Heart right ventricle (tissue), 16 donors: Measurements from ENCODE around the gene AGGF1. TPM values are rescaled to one million over a fixed set of nuclear protein-coding genes. Genes with fewer than 3 reads are reported as not detected.

Source experiments
- ATAC-seq, 8 donors: fragments of 200-7000 bp; cut with Tn5 transposase; one replicate each; pipeline ENCODE4 v1.9.1; 2020; ENCODE audit warnings: mild to moderate bottlenecking in 8 of 8, moderate library complexity in 8 of 8, moderate number of reproducible peaks in 1 of 8
- DNase-seq, 2 donors: peaks; one replicate each; pipeline ENCODE4 v3.0.0-alpha.2; 2020
- H3K27ac ChIP-seq, 10 donors: fragments of 200-600 bp; sonication (generic) in 2 of 10; one replicate each; pipeline versions ENCODE4 v1.5.0 to v1.8.0; 2020 to 2022; ENCODE audit warnings: mild to moderate bottlenecking in 3 of 10
- H3K27me3 ChIP-seq, 7 donors: fragments of 200-600 bp; one replicate each; pipeline ENCODE4 v1.8.0; 2021 to 2022; ENCODE audit warnings: mild to moderate bottlenecking in 2 of 7
- H3K36me3 ChIP-seq, 9 donors: fragments of 200-600 bp; sonication (generic) in 1 of 9; one replicate each; pipeline versions ENCODE4 v1.5.0 to v1.8.0; 2020 to 2022; ENCODE audit warnings: mild to moderate bottlenecking in 2 of 9
- H3K4me1 ChIP-seq, 9 donors: fragments of 200-600 bp; sonication (generic) in 1 of 9; one replicate each; pipeline versions ENCODE4 v1.5.0 to v1.8.0; 2020 to 2022; ENCODE audit warnings: mild to moderate bottlenecking in 4 of 9
- H3K4me3 ChIP-seq, 10 donors: fragments of 200-600 bp; sonication (generic) in 2 of 10; one replicate each; pipeline versions ENCODE4 v1.5.0 to v1.8.0; 2020 to 2022; ENCODE audit warnings: mild to moderate bottlenecking in 7 of 10, moderate library complexity in 2 of 10
- H3K9me3 ChIP-seq, 11 donors: fragments of 200-600 bp in 10 of 11; sonication (generic) in 2 of 11; one replicate each; pipeline versions ENCODE4 v1.5.0 to v1.8.0; 2013 to 2022; ENCODE audit warnings: mild to moderate bottlenecking in 2 of 11, control low read depth in 1 of 11, moderate library complexity in 1 of 11
- WGBS, 2 donors: extraction: QIAGEN DNeasy Blood & Tissue Kit; methylation state at CpG; one replicate each; pipeline ENCODE4 v1.1.7; 2013; ENCODE audit warnings: inconsistent platforms in 1 of 2; 5-methylcytosine and 5-hydroxymethylcytosine counted together
- intact Hi-C, 10 donors: fragments of 100-400 bp; cut with DNase I; formaldehyde crosslinking; loops; one replicate each; pipeline versions ENCODE4 v1.11.1 to v1.14.2; 2022
- polyA plus RNA-seq, 2 donors: library from polyadenylated mRNA; stranded (reverse); fragments of 200-250 nt; gene quantifications; one replicate each; pipeline ENCODE4 v1.2.3, GENCODE V29; 2013
- total RNA-seq, 10 donors: library from RNA; stranded (reverse); fragmentation: NEBNext Ultra II Directional in 3 of 10; extraction: Animal tissue kit (Norgen Biotek cat#: 25700) in 3 of 10; gene quantifications; one replicate each; pipeline versions ENCODE4 v1.2.1 to v1.2.4, GENCODE V29; 2021 to 2023
- TF ChIP-seq, protein P1 (sequence below), 9 donors: fragments of 200-600 bp; sonication (generic) in 2 of 9; IDR thresholded peaks; one replicate each; pipeline versions ENCODE4 v1.5.0 to v1.8.0; 2021 to 2022; ENCODE audit warnings: antibody characterized with exemption in 9 of 9, mild to moderate bottlenecking in 5 of 9, moderate library complexity in 1 of 9
- donor health status: Arrhythmogenic right ventricular cardiomyopathy.
- donor health status: ischemic (EF 13 %, LVEDD 7.1; RV severe dilation, severe dysfunction).
- donor health status: healthy with polysubstance abuse.
- donor health status: DM: no; HTN: yes; CAD: no.
- donor health status: DM: no; HTN: no; CAD: no.
- donor health status: ischemic (EF 25% LVEDD 6.9; RV normal size, moderate dysfunction).
- donor health status: ischemic (EF 25% LVEDD 5.7; RV mildly dilated, moderate dysfunction).
- donor health status: healthy.
- donor health status: DM: yes; HTN: yes; CAD: no.
- donor health status: Ischemic cardiomyopathy.
- donor health status: ischemic (EF 35%, LVEDD 5.7; RV mildly dilated, moderate dysfunction).
- donor health status: nonischemic (EF 11% LVEDD 7.7; RV severe dilation, severe dysfunction).
- donor health status: DM: yes; HTN: yes; CAD: no.
- donor health status: PGD.
- donor health status: ischemic (EF 29% LVEDD 5.4; RV normal size, mild dysfunction).
- donor health status: nonischemic (EF 23%, LVEDD 6.1; RV moderate dilation, normal function).

The AGGF1 gene
- total and polyA plus RNA-seq, 12 donors = 7.3 to 20.6 (median 15.7) TPM

DNA sequence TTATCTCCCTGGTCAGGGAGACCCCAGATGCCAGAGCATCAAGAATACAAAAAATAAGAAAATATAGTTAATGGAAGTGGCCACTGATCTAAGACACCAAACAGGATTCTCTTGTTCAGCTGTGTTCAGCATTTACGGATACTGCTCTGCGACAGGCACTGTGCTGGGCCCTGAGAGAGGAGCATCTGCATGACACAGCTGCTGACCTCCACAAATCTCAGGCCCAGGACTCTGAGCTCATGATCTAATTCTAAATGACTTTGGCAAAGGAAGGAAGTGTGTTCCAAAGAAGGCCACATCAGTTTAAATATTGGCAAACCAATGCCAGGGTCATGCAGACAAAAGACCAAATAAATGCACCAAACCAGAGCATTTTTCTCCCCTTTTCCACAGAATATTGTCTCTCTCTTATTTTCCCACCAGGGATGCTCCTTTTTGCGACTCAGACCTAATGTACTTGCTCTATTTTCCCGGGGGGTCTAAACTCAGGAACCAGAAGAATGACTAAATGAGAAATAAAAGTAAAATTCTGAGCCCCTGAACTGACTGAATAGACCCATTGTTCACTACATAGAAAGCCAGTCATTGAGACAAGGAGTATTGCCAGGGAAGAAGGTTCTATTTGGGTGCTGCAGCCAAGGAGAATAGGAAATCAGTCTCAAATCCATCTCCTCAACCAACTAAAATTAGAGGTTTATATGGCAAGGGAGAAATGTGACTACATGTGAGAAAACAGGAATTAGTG is 1.4 kb upstream of the AGGF1 start:
- Histone ChIP-seq H3K9me3 (peaks cover 0 to 16% (median 0%) of the 10 kb centered on the region in 11 donors), H3K27ac (no peak overlapping the region), H3K36me3 (peaks cover 0 to 1% (median 0%) of the 10 kb centered on the region in 9 donors), H3K4me3 (no peak overlapping the region), H3K27me3 (no peaks in the 10 kb centered on the region), H3K4me1 (peaks cover 0 to 31% (median 19%) of the 10 kb centered on the region in 9 donors)
- intact Hi-C loops = loop anchor here in 1 of 10 donors (10.0 kb wide), 1 partner anchor 154 kb away; no protein-coding TSS in a partner anchor
- no peak for DNase-seq
- WGBS, 2 donors = 96 to 100% methylated on average over 4 of the region's 4 CpGs
- no peak for ATAC-seq
- TF ChIP-seq, protein P1, sequence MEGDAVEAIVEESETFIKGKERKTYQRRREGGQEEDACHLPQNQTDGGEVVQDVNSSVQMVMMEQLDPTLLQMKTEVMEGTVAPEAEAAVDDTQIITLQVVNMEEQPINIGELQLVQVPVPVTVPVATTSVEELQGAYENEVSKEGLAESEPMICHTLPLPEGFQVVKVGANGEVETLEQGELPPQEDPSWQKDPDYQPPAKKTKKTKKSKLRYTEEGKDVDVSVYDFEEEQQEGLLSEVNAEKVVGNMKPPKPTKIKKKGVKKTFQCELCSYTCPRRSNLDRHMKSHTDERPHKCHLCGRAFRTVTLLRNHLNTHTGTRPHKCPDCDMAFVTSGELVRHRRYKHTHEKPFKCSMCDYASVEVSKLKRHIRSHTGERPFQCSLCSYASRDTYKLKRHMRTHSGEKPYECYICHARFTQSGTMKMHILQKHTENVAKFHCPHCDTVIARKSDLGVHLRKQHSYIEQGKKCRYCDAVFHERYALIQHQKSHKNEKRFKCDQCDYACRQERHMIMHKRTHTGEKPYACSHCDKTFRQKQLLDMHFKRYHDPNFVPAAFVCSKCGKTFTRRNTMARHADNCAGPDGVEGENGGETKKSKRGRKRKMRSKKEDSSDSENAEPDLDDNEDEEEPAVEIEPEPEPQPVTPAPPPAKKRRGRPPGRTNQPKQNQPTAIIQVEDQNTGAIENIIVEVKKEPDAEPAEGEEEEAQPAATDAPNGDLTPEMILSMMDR (IDR thresholded peaks at IDR 0.05) = no peak

DNA sequence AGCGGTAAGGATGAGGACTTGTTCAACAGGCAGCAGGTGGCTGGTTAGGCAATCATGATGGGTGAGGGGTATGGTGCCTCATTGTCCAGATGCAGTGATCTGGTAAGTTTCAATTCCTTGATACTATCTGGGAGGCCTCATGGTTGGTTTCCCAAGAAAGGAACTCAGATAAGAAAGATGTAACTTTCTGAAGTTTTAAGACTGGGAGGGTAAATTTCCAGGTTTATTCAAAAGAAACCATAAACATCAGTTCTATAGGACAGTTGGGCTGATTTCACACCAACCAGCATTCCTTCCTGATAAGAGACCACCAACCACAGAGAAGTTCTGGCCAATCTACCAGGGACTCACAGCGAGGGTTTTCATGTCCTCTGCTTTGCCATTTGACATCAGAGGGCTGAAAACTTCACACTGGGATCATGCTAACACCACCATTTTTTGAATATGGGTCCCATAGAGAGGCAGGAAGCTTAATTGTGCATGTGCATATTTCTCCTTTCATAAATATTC is 773 bp upstream of the AGGF1 start:
- Histone ChIP-seq H3K9me3 (peaks cover 0 to 16% (median 0%) of the 10 kb centered on the region in 11 donors), H3K4me3 (peak overlapping the region in 9 of 10 donors; percentile 71 to 99 (median 85)), H3K4me1 (peaks cover 0 to 31% (median 19%) of the 10 kb centered on the region in 9 donors), H3K27ac (peak overlapping the region in 9 of 10 donors; percentile 83 to 98 (median 94)), H3K36me3 (peaks cover 0 to 8% (median 0%) of the 10 kb centered on the region in 9 donors), H3K27me3 (no peaks in the 10 kb centered on the region)
- TF ChIP-seq, protein P1 (IDR thresholded peaks at IDR 0.05) = no peak
- 97 to 98% methylated on average over 2 of the region's 2 CpGs for WGBS, 2 donors
- ATAC-seq = no peak
- intact Hi-C loops = loop anchor here in 1 of 10 donors (10.0 kb wide), 1 partner anchor 155 kb away; no protein-coding TSS in a partner anchor
- no peak for DNase-seq

DNA sequence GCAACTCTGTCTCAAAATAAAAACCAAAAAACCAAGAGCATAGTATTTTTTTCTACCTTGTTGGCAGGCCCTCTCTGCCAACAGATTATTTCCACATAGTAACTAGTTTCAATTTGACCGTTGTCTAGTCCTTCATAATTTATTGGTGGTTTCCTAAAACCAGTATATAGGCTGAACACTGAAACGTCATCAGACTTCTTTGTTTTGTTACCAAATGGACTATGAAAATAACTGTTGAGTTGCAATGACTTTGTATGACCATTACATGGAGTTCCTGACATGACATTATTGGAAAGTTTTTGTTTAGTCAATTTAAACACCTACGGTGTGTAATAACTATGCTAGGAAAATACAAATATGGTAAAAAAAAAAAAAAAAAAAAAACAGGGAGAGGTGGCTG is 1.7 kb downstream of the AGGF1 start:
- Histone ChIP-seq H3K36me3 (peaks cover 0 to 32% (median 21%) of the 10 kb centered on the region in 9 donors), H3K9me3 (peaks cover 0 to 16% (median 0%) of the 10 kb centered on the region in 11 donors), H3K4me3 (peak overlapping the region in 3 of 10 donors; percentile 75 to 95 (median 95)), H3K4me1 (peaks cover 0 to 31% (median 19%) of the 10 kb centered on the region in 9 donors), H3K27me3 (no peaks in the 10 kb centered on the region), H3K27ac (no peak overlapping the region)
- ATAC-seq (no peak), DNase-seq (no peak)
- intact Hi-C loops = loop anchor here in 2 of 10 donors (5.0 kb wide), 2 partner anchors 55 to 165 kb away; partner anchors contain the start of gene ZBED3 (in 1 of the 2)
- WGBS, 2 donors = 92 to 93% methylated on average over 3 of the region's 3 CpGs
- TF ChIP-seq, protein P1 (IDR thresholded peaks at IDR 0.05) = no peak

DNA sequence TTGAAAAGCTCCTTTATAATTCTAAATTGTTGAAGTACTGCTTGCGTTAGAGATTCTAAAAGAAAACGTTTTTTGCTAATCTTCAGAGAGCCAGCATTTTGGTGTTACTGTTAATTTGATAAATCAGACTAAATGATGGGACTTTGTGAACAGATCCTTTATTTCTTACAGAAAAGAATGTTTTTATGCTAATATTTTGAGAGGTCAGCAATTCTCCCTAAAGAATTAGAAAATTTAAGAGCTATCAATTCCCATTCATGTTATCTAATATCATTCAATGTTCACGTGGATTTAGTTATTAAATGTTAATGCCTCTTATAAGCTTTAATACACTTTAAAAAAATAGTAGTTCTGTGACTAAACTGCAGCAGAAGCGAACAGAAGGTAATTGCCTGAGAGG is 2.4 kb downstream of the AGGF1 start:
- TF ChIP-seq, protein P1 (IDR thresholded peaks at IDR 0.05) = no peak
- H3K4me1 ChIP-seq = peaks cover 0 to 31% (median 19%) of the 10 kb centered on the region in 9 donors
- H3K27me3 ChIP-seq = no peaks in the 10 kb centered on the region
- ATAC-seq (no peak), DNase-seq (no peak)
- intact Hi-C loops = loop anchor here in 2 of 10 donors (5.0 kb wide), 2 partner anchors 55 to 165 kb away; partner anchors contain the start of gene ZBED3 (in 1 of the 2)
- no peak overlapping the region for H3K27ac ChIP-seq
- peaks cover 0 to 16% (median 0%) of the 10 kb centered on the region in 11 donors for H3K9me3 ChIP-seq
- WGBS, 2 donors = 83 to 90% methylated on average over 4 of the region's 4 CpGs
- H3K36me3 ChIP-seq = peaks cover 0 to 40% (median 26%) of the 10 kb centered on the region in 9 donors
- H3K4me3 ChIP-seq = no peak overlapping the region
